ENCODE results near the gene R3HDM2. TPM values are rescaled to one million over a fixed set of nuclear protein-coding genes. Genes with fewer than 3 reads are reported as not detected.
A peak's percentile ranks its signal among the peaks of the same experiment; 100 is the strongest.

The R3HDM2 gene
- total RNA-seq, 4 donors from 2014 or later = 30.7 to 40.8 (median 35.5) TPM

DNA sequence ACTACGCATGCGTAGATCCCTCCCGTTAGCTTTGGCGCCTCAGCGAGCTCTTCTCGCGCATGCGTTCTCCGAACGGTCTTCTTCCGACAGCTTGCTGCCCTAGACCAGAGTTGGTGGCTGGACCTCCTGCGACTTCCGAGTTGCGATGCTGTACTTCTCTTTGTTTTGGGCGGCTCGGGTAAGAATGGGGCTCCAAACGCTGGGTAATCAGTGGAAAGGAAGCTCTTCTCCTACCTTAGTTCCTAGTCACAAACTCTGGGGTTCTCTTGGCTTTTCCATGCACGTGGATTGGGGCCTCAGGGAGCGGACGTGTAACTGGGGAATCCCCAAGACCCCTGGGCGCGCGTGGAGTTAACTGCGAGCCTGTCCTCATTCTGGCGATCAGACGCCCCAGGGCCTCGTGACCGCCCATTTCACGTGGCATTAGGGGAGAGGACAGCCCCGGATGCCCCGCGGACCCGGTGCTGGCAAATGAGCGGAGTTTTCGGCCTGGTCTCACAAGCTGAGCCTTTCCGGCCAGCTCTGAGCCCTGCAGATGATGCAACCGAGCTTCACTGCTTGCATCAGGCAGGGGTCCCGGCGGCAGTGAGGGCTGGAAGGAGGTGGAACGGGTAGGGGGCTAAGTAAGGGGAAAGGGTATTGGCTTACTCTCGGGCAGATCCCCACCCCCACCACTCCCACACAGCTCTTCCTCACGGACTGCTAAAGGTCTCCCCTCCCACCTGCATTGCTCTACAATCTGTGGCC, 201.0 kb downstream of the R3HDM2 start, which contains the start of gene SHMT2:
TSS of gene SHMT2 (plus strand) at position 78 of the 747 bp plus-strand sequence. CDS start at position 146, 68 bp downstream.
- peak; percentile 94 to 95 for DNase-seq
- H3K4me3 ChIP-seq (replicated peaks in 1 of 3) = peak within 1 kb of the TSS; percentile 29 to 60 (median 55)
- peaks cover 6% of the 10 kb centered on the region for H3K27me3 ChIP-seq
- TF ChIP-seq, protein P1, sequence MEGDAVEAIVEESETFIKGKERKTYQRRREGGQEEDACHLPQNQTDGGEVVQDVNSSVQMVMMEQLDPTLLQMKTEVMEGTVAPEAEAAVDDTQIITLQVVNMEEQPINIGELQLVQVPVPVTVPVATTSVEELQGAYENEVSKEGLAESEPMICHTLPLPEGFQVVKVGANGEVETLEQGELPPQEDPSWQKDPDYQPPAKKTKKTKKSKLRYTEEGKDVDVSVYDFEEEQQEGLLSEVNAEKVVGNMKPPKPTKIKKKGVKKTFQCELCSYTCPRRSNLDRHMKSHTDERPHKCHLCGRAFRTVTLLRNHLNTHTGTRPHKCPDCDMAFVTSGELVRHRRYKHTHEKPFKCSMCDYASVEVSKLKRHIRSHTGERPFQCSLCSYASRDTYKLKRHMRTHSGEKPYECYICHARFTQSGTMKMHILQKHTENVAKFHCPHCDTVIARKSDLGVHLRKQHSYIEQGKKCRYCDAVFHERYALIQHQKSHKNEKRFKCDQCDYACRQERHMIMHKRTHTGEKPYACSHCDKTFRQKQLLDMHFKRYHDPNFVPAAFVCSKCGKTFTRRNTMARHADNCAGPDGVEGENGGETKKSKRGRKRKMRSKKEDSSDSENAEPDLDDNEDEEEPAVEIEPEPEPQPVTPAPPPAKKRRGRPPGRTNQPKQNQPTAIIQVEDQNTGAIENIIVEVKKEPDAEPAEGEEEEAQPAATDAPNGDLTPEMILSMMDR (IDR thresholded peaks at IDR 0.05) = no peak
- peak in 1 of 2 donors; percentile 43 for TF ChIP-seq POLR2A (IDR thresholded peaks at IDR 0.05)
- H3K36me3 ChIP-seq = peaks cover 23 to 26% of the 10 kb centered on the region in 2 donors
- peaks cover 10 to 41% of the 10 kb centered on the region in 2 donors for H3K4me1 ChIP-seq
- intact Hi-C loops (cut with DNase I) = no loop called here
- no peaks in the 10 kb centered on the region for H3K9me3 ChIP-seq
- H3K27ac ChIP-seq = peak within 1 kb of the TSS in 2 of 3 donors; percentile 32 to 65
- WGBS, 2 donors = 1 to 3% methylated on average over 26 to 32 of the region's 42 CpGs

DNA sequence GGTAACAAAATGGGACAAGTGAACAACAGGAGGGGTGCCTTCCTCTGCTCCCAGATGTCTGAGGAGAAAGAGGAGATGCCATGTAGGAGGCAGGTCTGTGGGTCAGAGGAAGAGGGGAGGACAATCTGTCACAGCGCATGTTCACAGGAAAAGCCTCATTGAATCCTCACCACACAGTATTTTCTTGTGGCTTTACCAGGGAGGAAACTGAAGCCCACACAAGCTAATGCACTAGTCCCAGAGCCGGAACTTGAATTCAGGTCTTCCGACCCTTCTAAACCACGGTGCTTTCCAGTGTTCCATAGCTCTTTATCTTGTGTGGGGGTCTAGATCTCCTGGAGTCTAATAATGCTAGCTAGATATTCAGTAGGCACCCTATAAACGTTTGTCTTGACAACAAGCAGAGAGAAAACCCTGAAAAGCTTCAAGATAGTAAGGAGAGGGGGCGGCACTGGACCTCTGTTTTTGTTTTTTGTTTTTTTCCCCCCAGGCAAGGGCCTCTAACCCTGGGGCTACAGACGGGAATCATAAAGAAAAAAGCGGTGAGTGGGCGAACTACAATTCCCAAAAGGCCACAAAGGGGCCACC, 201.7 kb downstream of the R3HDM2 start:
- 12 to 16% methylated on average over 9 of the region's 9 CpGs for WGBS, 2 donors
- Histone ChIP-seq H3K4me1 (peaks cover 10 to 43% of the 10 kb centered on the region in 2 donors), H3K27ac (peak overlapping the region in 1 of 3 donors; percentile 32), H3K9me3 (no peaks in the 10 kb centered on the region), H3K4me3 (replicated peaks in 1 of 3) (peak overlapping the region in 1 of 3 donors; percentile 60), H3K27me3 (peaks cover 9% of the 10 kb centered on the region), H3K36me3 (peaks cover 21 to 22% of the 10 kb centered on the region in 2 donors)
- intact Hi-C loops (cut with DNase I) = no loop called here
- no peak for DNase-seq
- no peak for TF ChIP-seq POLR2A (IDR thresholded peaks at IDR 0.05)
- TF ChIP-seq, protein P1 (IDR thresholded peaks at IDR 0.05) = peak in 3 of 6 experiments; percentile 18 to 36 (median 22)

DNA sequence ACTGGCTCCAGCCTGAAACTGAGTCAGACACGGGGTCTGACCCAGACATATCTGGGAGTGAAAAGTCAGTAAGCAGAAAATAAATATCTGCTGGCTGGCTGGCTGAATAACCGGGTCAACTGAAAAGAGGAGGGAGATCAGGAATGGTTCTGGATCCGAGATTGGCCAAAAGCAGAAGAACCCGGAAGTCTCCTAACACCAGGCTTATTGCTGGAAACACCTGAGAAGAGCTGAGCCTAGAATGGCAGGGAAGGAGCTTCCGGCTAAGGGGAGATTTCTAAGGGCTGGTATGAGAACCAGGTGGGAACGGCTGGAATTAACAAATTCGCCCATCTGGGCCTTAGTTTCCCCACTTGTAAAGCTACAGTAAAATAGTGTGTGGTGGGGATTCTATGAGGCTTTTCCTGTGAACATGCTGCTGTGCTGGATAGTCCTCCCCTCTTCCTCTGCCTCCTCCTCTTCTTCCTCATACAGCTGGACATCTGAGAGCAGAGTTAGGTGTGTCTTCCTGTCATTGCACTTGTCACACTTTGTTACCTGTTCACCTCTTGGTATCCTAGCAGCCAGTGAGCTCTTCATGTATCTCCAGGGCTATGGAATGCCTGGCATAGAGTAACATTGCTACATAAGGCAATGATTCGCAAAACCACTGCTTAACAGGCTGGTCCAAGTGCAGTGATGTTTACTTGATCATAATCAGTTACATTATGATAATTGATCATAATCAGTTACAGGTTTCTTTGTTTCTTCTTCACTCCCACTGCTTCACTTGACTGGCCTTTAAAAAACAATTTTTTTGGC, 203.3 kb downstream of the R3HDM2 start:
- peaks cover 10 to 43% of the 10 kb centered on the region in 2 donors for H3K4me1 ChIP-seq
- H3K27me3 ChIP-seq = peaks cover 16% of the 10 kb centered on the region
- no peak overlapping the region for H3K4me3 ChIP-seq (replicated peaks in 1 of 3)
- no peak overlapping the region for H3K27ac ChIP-seq
- peaks cover 5 to 6% of the 10 kb centered on the region in 2 donors for H3K36me3 ChIP-seq
- intact Hi-C loops (cut with DNase I) = no loop called here
- TF ChIP-seq POLR2A (IDR thresholded peaks at IDR 0.05) = no peak
- TF ChIP-seq, protein P1 (IDR thresholded peaks at IDR 0.05) = no peak
- no peaks in the 10 kb centered on the region for H3K9me3 ChIP-seq
- no peak for DNase-seq
- WGBS, 2 donors = 52 to 55% methylated on average over 7 of the region's 8 CpGs

DNA sequence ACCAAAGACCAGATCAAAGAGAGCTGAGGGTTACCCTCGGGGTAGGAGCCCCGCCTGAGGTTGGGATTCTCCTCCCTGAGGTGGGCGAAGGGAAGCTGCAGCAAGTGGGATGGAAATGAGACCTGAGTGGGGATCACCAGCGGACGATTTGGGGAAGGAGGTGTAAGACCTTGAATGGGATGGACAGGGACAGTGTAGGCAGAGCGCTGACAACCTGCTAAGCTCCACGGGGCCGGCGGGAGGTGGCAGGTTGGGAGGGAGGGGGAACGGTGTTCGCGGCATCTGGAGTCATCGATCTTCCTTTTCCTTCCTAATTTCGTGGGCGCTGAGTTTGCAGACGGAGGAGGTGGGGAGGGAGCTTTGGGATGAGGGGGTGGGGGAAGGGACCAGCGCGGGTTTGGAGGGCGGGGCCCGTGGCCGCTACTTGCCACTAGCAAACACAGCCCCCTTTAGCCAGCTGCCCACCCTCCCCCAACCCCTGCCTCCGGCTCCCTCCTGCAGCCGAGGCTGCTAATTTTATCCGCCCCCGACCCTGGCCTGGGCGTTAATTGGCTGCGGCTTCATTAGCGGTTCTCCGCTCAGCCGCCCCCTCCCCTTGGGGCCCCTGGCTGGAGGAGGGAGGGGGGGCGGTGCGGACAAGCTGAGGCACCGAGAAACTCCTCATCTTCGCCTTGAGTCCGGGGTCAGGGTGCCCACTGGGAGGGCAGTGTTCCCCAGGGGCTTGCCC, 204.1 kb downstream of the R3HDM2 start:
- Histone ChIP-seq H3K27ac (no peak overlapping the region), H3K9me3 (no peaks in the 10 kb centered on the region), H3K4me3 (replicated peaks in 1 of 3) (no peak overlapping the region), H3K4me1 (peaks cover 10 to 43% of the 10 kb centered on the region in 2 donors), H3K36me3 (no peaks in the 10 kb centered on the region), H3K27me3 (peaks cover 22% of the 10 kb centered on the region)
- WGBS, 2 donors = 13 to 15% methylated on average over 26 to 34 of the region's 35 CpGs
- no peak for DNase-seq
- TF ChIP-seq POLR2A (IDR thresholded peaks at IDR 0.05) = no peak
- TF ChIP-seq, protein P1 (IDR thresholded peaks at IDR 0.05) = no peak
- intact Hi-C loops (cut with DNase I) = no loop called here
